Left renal cortex interstitium (tissue), 4 donors: ENCODE data around the gene MEAK7. TPM values are rescaled to one million over a fixed set of nuclear protein-coding genes. Genes with fewer than 3 reads are reported as not detected.
A peak's percentile ranks its signal among the peaks of the same experiment; 100 is the strongest.

Experiments
- DNase-seq, 4 donors: peaks; one replicate each; pipeline ENCODE4 v3.0.0-alpha.2; 2013; ENCODE audit warnings: low read depth in 4 of 4, low spot score in 2 of 4, missing footprints in 1 of 4
- polyA plus RNA-seq, 4 donors: library from polyadenylated mRNA; unstranded; fragments of 120-200 nt; gene quantifications; one replicate each; pipeline ENCODE4 v1.2.1, GENCODE V29; 2013; ENCODE audit not compliant: insufficient read length in 4 of 4

Gene MEAK7
- 10 to 100 TPM; 18.9 to 20.2 (median 19.7) TPM for polyA plus RNA-seq

- peak; percentile 94 to 99 (median 96) for DNase-seq
These were observed at the start of gene MEAK7 for GRCh38 chr16:84504420-84505248. MEAK7 (minus strand) TSS chr16:84504659; CDS start chr16:84498086, 6,573 bp downstream.

GRCh38 chr16:84553873-84554399 is 49.5 kb upstream of the MEAK7 start:
- DNase-seq, result no peak

GRCh38 chr16:84552135-84552534 is 47.7 kb upstream of the MEAK7 start:
- no peak for DNase-seq

- DNase-seq, result no peak
These were observed 45.6 kb upstream of the MEAK7 start for GRCh38 chr16:84550096-84550495.

GRCh38 chr16:84548971-84549844 is 44.7 kb upstream of the MEAK7 start:
- no peak for DNase-seq

GRCh38 chr16:84548508-84548907 is 44.0 kb upstream of the MEAK7 start:
- no peak for DNase-seq

GRCh38 chr16:84547546-84548061 is 43.1 kb upstream of the MEAK7 start:
- peak in 1 of 4 donors; percentile 66 for DNase-seq

- peak in 1 of 4 donors; percentile 54 for DNase-seq
These were observed 42.4 kb upstream of the MEAK7 start for GRCh38 chr16:84546669-84547545.

GRCh38 chr16:84545114-84545737 is 40.8 kb upstream of the MEAK7 start:
- no peak for DNase-seq

GRCh38 chr16:84544031-84544773 is 39.7 kb upstream of the MEAK7 start:
- peak in 1 of 4 donors; percentile 66 for DNase-seq

- no peak for DNase-seq
These were observed 38.8 kb upstream of the MEAK7 start for GRCh38 chr16:84543253-84543652.

GRCh38 chr16:84541999-84542817 is 37.7 kb upstream of the MEAK7 start:
- no peak for DNase-seq

- DNase-seq, result no peak
These were observed 35.7 kb upstream of the MEAK7 start for GRCh38 chr16:84540194-84540593.

GRCh38 chr16:84538222-84538840 is 33.9 kb upstream of the MEAK7 start:
- no peak for DNase-seq

GRCh38 chr16:84537491-84538151 is 33.2 kb upstream of the MEAK7 start:
- DNase-seq, result no peak

GRCh38 chr16:84535851-84536250 is 31.4 kb upstream of the MEAK7 start:
- DNase-seq, result no peak

GRCh38 chr16:84535408-84535807 is 30.9 kb upstream of the MEAK7 start:
- DNase-seq, result no peak
